Spinal cord (tissue), 10 donors: Measurements from ENCODE around the gene FNBP1. TPM values are rescaled to one million over a fixed set of nuclear protein-coding genes. Genes with fewer than 3 reads are reported as not detected.
A peak's percentile ranks its signal among the peaks of the same experiment; 100 is the strongest.
"Not testable (repeated sequence)": the region's sequence is repeated elsewhere in the genome, so short reads cannot be mapped to it uniquely, and the experiment has no call there.

Experiments used
- DNase-seq, 6 donors: peaks; one replicate each; pipeline versions ENCODE4 v3.0.0 to v3.0.0-alpha.2; 2013 to 2015; ENCODE audit warnings: low spot score in 6 of 6, low read depth in 4 of 6
- H3K27ac ChIP-seq: one replicate; pipeline ENCODE4 v1.5.1; 2013; ENCODE audit warnings: low read depth, low read length, control low read depth
- H3K27me3 ChIP-seq: one replicate; pipeline ENCODE4 v1.6.1; 2013; ENCODE audit warnings: low read length; ENCODE audit not compliant: control insufficient read depth, insufficient read depth
- H3K36me3 ChIP-seq: one replicate; pipeline ENCODE4 v1.6.1; 2013; ENCODE audit warnings: low read length; ENCODE audit not compliant: control insufficient read depth, insufficient read depth
- H3K4me1 ChIP-seq: one replicate; pipeline ENCODE4 v1.6.1; 2013; ENCODE audit warnings: low read length; ENCODE audit not compliant: control insufficient read depth, insufficient read depth
- H3K4me3 ChIP-seq: one replicate; pipeline ENCODE4 v1.5.1; 2013; ENCODE audit warnings: low read depth, low read length, control low read depth
- H3K9me3 ChIP-seq: one replicate; pipeline ENCODE4 v1.6.1; 2013; ENCODE audit warnings: low read length; ENCODE audit not compliant: control insufficient read depth, insufficient read depth
- WGBS: methylation state at CpG from one replicate; pipeline ENCODE4 v1.1.5; 2013; ENCODE audit warnings: missing lambda C conversion rate; ENCODE audit not compliant: insufficient coverage; 5-methylcytosine and 5-hydroxymethylcytosine counted together
- polyA plus RNA-seq, 2 donors: library from polyadenylated mRNA; unstranded; fragments of 120-200 nt; gene quantifications; one replicate each; pipeline ENCODE4 v1.2.1, GENCODE V29; 2013; ENCODE audit not compliant: insufficient read length in 2 of 2
- total RNA-seq, 2 donors: library from RNA; depleted of rRNA in 1 of 2; stranded (reverse); fragments of 120-200 nt in 1 of 2; fragments of >200 nt in 1 of 2; gene quantifications; one replicate each; pipeline versions ENCODE4 v1.2.3 to v1.2.4, GENCODE V29; 2013 to 2014
- donor health status: healthy.

FNBP1 gene
- total and polyA plus RNA-seq, 4 donors: 47.8 to 105 (median 79.2) TPM

DNA sequence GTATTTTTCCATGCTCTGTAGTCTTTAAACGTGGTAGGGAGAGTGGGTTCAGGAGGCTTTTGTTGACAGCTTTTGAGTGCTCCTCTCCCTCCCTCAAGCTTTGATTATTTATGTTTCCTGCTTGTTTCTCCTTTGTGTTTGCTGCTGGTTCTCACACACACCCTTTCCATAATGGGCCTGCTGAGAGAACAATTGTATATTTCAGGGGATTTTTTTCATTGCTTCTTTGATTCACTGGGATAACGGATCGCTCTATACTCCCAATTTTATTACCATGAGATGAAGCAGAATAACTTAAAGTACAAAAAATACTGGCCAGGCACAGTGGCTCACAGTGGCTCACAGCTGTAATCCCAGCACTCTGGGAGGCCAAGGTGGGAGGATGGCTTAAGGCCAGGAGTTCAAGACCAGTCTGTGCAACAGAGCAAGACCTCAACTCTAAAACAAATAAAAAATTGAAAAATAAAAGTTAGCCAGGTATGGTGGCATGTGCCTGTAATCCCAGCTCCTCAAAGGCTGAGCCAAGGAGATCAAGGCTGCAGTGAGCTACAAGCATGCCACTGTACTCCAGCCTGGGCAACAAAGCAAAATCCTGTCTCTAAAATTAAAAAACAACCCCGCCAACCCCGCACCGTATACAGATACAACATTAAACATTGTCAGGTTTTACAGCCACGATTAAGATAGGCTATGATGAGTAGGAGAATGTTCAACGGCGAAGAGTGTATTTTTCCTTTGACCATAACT is 140.8 kb downstream of the FNBP1 start:
- DNase-seq: no peak
- Histone ChIP-seq H3K27me3 (no peaks in the 10 kb centered on the region), H3K4me1 (no peaks in the 10 kb centered on the region), H3K9me3 (no peaks in the 10 kb centered on the region), H3K27ac (no peak overlapping the region), H3K36me3 (peaks cover 54% of the 10 kb centered on the region), H3K4me3 (no peak overlapping the region)
- no CpG with 5 or more reads among the region's 9 CpGs for WGBS

DNA sequence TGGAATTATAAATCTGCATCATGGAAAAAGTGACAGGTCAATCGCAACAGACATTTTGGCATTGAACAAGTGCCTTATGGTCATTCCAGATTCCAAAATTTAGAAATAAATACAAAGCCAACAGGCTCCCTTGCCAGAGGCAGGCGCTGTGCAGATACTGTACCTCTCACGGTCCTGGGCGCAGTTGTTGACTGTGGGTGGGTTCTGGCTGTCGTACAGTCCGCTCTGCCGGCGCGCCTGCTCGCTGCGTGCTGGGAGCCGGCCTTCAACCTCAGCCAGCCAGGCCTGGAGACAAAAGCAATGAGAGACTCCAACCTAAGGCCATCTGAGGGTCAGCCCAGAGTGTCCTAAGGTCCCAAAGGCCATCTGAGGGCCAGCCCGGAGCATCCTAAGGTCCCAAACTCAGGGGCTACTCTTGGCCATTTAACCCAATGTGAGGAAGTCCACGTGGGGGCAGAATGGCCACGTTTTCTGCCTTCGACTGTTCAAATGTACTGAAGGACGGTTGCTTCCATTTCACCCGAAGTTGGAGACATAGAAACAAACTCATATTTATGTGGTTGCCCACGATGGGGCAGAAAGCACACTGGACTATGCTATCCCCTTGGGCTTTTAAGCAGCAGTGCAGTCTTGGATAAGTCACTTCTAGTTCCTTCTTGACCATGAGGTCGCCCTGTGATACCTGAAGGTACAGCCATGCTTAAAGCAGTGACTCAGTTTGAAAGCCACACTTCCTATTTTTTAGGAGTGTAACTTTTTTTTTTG is 142.5 kb downstream of the FNBP1 start:
- 91% methylated on average over 20 of the region's 20 CpGs for WGBS
- DNase-seq: no peak
- H3K27ac ChIP-seq: no peak overlapping the region

DNA sequence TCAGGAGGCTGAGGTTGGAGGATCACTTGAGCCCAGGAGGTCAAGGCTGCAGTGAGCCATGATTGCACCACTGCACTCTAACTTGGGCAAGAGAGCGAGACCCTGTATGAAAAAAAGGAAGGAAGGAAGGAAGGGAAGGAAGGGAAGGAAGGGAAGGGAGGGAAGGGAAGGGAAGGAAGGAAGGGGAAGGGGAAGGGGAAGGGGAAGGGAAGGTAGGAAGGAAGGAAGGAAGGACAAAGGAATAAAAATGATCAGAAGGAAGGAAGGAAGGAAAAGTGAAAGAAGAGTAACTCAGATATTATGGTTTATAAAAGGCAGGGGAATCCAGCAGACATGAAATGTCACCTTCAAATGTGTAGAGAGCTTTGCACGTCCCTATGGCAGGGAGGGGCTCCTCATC is 143.4 kb downstream of the FNBP1 start:
- no peak for DNase-seq
- WGBS: 100% methylated on average over 2 of the region's 2 CpGs
- Histone ChIP-seq H3K36me3 (peaks cover 57% of the 10 kb centered on the region), H3K27me3 (no peaks in the 10 kb centered on the region), H3K4me1 (no peaks in the 10 kb centered on the region), H3K9me3 (no peaks in the 10 kb centered on the region), H3K27ac (no peak overlapping the region), H3K4me3 (no peak overlapping the region)

More for the DNA sequence above, 142.5 kb downstream of the FNBP1 start:
- Histone ChIP-seq H3K4me1 (no peaks in the 10 kb centered on the region), H3K27me3 (no peaks in the 10 kb centered on the region), H3K9me3 (no peaks in the 10 kb centered on the region), H3K4me3 (no peak overlapping the region), H3K36me3 (peaks cover 56% of the 10 kb centered on the region)

DNA sequence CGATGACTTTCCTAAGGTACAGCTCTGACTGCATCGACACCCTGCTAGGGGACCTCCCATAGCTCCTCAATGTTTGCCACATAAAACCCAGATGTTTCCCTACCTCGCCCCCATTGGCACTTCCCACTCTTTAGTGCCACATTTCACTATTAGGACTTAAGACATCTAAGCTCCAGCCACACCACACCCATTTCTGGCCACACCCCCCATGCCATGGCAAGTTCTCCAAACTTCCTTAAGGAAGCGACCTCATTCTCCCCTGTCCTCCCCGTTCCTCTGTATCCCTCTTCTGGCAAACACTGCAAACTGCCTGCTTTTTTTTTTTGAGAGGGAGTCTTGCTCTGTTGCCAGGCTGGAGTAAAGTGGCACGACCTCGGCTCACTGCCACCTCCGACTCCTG is 144.8 kb downstream of the FNBP1 start:
- WGBS: 92% methylated on average over 5 of the region's 8 CpGs
- no peak overlapping the region for H3K4me3 ChIP-seq
- peaks cover 54% of the 10 kb centered on the region for H3K36me3 ChIP-seq
- no peaks in the 10 kb centered on the region for H3K9me3 ChIP-seq
- H3K27ac ChIP-seq: no peak overlapping the region
- H3K27me3 ChIP-seq: no peaks in the 10 kb centered on the region
- no peaks in the 10 kb centered on the region for H3K4me1 ChIP-seq
- DNase-seq: no peak

DNA sequence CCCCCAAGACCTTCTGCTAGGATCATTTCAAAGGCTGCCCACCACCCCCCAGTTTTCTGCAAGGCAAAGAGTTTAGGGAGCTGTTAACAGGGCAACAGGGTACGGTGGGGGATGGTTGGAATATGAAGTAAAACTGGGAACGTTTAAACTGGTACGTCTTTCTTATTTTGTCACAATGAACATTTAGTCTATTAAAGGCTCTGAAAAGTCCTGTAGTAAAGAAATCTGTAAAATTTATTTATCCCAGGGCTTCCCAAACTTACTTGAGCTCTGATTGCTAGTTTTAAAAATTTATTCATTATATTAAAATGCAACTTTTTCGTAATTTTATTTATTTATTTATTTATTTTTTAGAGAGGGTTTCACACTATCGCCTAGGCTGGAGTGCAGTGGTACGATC is 145.7 kb downstream of the FNBP1 start:
- H3K9me3 ChIP-seq: no peaks in the 10 kb centered on the region
- no peak overlapping the region for H3K27ac ChIP-seq
- no peak for DNase-seq
- 100% methylated on average over 2 of the region's 6 CpGs for WGBS
- peaks cover 51% of the 10 kb centered on the region for H3K36me3 ChIP-seq
- H3K4me1 ChIP-seq: no peaks in the 10 kb centered on the region
- H3K4me3 ChIP-seq: no peak overlapping the region
- no peaks in the 10 kb centered on the region for H3K27me3 ChIP-seq

GRCh38 chr9:129895376-129896268 is 147.4 kb downstream of the FNBP1 start:
- Histone ChIP-seq H3K4me3 (no peak overlapping the region), H3K27me3 (no peaks in the 10 kb centered on the region), H3K4me1 (peaks cover 11% of the 10 kb centered on the region), H3K36me3 (peaks cover 52% of the 10 kb centered on the region), H3K9me3 (no peaks in the 10 kb centered on the region), H3K27ac (no peak overlapping the region)
- no peak for DNase-seq
- WGBS: 92% methylated on average over 7 of the region's 17 CpGs

DNA sequence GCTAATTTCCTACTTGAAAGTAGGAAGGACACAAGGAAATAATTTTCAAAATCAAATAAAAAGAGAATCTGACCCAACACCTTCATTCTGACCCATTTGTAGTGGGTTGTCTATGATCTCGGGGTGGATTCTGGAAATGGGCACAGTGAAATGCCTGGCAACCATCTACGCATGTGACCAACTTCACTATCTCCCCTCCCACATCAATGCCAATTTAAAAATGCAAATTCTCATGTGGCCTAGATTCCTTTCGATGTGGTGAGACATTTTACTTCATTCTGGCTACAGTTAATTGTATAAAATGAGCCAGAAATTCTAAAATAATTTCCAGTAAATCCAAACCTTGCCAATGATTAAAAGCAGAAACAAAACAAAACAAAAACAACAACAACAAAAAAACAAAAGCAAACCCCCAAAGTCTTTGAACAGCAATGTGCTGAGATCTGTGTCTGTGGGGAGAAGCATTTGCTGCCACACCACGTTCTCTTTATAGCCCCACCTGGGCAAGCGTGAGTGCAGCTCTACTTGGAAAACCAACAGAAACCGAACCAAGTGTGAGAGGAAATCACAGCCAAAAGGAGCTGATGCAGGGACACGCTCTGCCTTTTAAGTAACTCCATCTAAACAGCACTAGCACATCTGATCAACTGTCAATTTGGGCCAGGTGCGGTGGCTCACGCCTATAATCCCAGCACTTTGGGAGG is 148.7 kb downstream of the FNBP1 start:
- peaks cover 52% of the 10 kb centered on the region for H3K36me3 ChIP-seq
- H3K4me1 ChIP-seq: peaks cover 11% of the 10 kb centered on the region
- H3K9me3 ChIP-seq: no peaks in the 10 kb centered on the region
- H3K4me3 ChIP-seq: no peak overlapping the region
- H3K27me3 ChIP-seq: no peaks in the 10 kb centered on the region
- 73% methylated on average over 6 of the region's 9 CpGs for WGBS
- no peak overlapping the region for H3K27ac ChIP-seq
- DNase-seq: peak in 1 of 6 donors; percentile 50

- Histone ChIP-seq H3K27ac (peak overlapping the region; percentile 52), H3K4me1 (peaks cover 11% of the 10 kb centered on the region), H3K36me3 (peaks cover 47% of the 10 kb centered on the region), H3K27me3 (no peaks in the 10 kb centered on the region), H3K4me3 (no peak overlapping the region), H3K9me3 (no peaks in the 10 kb centered on the region)
- 20% methylated on average over 1 of the region's 4 CpGs for WGBS
- no peak for DNase-seq
These were observed 151.4 kb downstream of the FNBP1 start for GRCh38 chr9:129891569-129891968.

DNA sequence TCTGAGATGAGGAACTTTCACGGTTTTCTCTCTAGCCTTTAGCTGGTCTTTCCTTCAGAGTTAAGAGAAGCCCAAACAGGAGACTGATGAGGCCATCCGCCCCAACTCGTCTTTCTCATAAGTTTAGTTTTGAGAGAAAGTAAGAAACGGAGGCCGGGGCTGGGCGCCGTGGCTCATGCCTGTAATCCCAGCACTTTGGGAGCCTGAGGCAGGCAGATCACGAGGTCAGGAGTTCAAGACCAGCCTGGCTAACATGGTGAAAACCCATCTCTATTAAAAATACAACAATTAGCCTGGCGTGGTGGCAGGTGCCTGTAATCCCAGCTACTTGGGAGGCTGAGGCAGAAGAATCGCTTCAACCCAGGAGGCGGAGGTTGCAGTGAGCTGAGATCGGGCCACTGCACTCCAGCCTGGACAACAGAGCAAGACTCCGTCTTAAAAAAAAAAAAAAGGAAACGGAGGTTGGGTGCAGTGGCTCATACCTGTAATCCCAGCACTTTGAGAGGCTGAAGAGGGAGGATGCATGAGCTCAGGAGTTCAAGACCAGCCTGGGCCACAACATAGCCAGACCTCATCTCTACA is 152.2 kb downstream of the FNBP1 start:
- WGBS: 78% methylated on average over 9 of the region's 14 CpGs
- Histone ChIP-seq H3K4me1 (peaks cover 19% of the 10 kb centered on the region), H3K36me3 (peaks cover 46% of the 10 kb centered on the region)

More for the DNA sequence above, 152.2 kb downstream of the FNBP1 start:
- not testable (repeated sequence) for H3K27ac ChIP-seq, H3K9me3 ChIP-seq, H3K27me3 ChIP-seq, H3K4me3 ChIP-seq, DNase-seq
